Activated naive CD4-positive, alpha-beta T cell treated with anti-CD3 and anti-CD28 coated beads for 36 hours (primary cell): ENCODE results near the gene MT1E. TPM values are rescaled to one million over a fixed set of nuclear protein-coding genes. Genes with fewer than 3 reads are reported as not detected.

Experiments used
- CTCF ChIA-PET: fragments of 350-600 bp; sonication (Branson Sonifier 250); formaldehyde crosslinking; loops from one replicate; lab custom pipeline; 2021; ENCODE audit warnings: antibody characterized with exemption; lab: Charles Lee
- DNase-seq: peaks from one replicate; pipeline ENCODE4 v3.0.0-alpha.2; 2020
- H3K27ac Mint-ChIP-seq: one replicate; pipeline ENCODE4 v1.8.0; 2021; ENCODE audit warnings: mild to moderate bottlenecking, mixed read lengths
- H3K27me3 Mint-ChIP-seq: one replicate; pipeline ENCODE4 v1.8.0; 2021; ENCODE audit warnings: low read depth, mixed read lengths
- H3K36me3 Mint-ChIP-seq: one replicate; pipeline ENCODE4 v1.8.0; 2021; ENCODE audit warnings: low read depth, mixed read lengths
- H3K4me1 Mint-ChIP-seq: one replicate; pipeline ENCODE4 v1.8.0; 2021; ENCODE audit warnings: low read depth, mixed read lengths
- H3K4me3 Mint-ChIP-seq: one replicate; pipeline ENCODE4 v1.8.0; 2021; ENCODE audit warnings: mild to moderate bottlenecking, moderate library complexity, mixed read lengths
- H3K9me3 Mint-ChIP-seq: one replicate; pipeline ENCODE4 v1.8.0; 2021; ENCODE audit warnings: mixed read lengths
- intact Hi-C: fragments of 100-400 bp; cut with micrococcal nuclease; formaldehyde crosslinking; loops from one replicate; pipeline ENCODE4 v1.15.1; 2023
- total RNA-seq, 2 experiments: library from RNA; stranded (reverse); gene quantifications; one replicate each; pipeline ENCODE4 v1.2.3, GENCODE V29; 2021

The MT1E gene
- total RNA-seq, 2 experiments from 2014 or later, result 12.2 to 12.4 TPM

DNA sequence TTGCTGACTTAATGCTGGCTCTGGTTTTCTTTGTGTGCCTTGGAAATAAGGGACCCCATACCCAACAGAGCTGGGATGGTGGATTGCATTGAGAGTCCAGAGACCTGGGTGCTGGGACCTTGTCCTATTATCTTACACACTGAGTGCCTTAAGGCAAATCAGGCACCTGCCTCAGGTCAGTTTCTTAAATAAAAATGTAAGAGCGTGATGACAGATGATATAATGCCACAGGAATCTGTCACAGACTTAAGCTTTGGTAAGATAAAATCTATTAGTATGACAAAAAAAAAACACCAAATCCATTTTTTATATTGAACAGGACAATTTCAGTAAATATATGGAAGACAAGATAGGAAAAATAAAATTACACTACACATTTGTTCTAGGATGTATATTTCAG lies 14.5 kb downstream of the MT1E start:
- Mint-ChIP-seq H3K4me3 (no peak overlapping the region), H3K27me3 (peaks cover 60% of the 10 kb centered on the region), H3K36me3 (no peaks in the 10 kb centered on the region), H3K9me3 (no peaks in the 10 kb centered on the region), H3K4me1 (peaks cover 37% of the 10 kb centered on the region), H3K27ac (no peak overlapping the region)
- no peak for DNase-seq
- CTCF ChIA-PET, result interaction anchor here (1.1 kb wide), 1 partner anchor 39 kb away, joined by 4 read pairs; no protein-coding TSS in a partner anchor
- intact Hi-C loops, result no loop called here

DNA sequence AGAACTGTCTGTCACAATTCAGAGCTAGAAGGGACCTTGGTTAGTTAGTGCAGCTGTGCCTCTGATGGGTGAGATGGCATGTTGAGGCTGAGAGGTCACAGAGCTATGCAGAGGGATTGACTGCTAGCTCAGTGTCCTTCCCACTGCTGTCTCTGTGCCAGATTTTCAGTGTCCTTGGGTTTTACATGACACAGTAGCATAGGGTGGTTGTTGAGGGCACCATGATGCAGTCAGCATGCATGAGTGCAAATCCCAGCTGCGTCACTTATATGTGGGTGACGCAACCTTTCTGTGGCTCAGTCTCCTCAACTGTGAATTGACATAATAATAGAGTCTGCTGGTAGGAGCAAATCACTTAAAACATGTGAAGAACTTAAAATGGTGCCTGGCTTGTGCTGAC lies 15.6 kb downstream of the MT1E start:
- intact Hi-C loops, result no loop called here
- CTCF ChIA-PET, result no interaction called here
- Mint-ChIP-seq H3K9me3 (no peaks in the 10 kb centered on the region), H3K4me3 (no peak overlapping the region), H3K27ac (no peak overlapping the region), H3K27me3 (peaks cover 53% of the 10 kb centered on the region), H3K36me3 (no peaks in the 10 kb centered on the region), H3K4me1 (peaks cover 30% of the 10 kb centered on the region)
- DNase-seq, result no peak

DNA sequence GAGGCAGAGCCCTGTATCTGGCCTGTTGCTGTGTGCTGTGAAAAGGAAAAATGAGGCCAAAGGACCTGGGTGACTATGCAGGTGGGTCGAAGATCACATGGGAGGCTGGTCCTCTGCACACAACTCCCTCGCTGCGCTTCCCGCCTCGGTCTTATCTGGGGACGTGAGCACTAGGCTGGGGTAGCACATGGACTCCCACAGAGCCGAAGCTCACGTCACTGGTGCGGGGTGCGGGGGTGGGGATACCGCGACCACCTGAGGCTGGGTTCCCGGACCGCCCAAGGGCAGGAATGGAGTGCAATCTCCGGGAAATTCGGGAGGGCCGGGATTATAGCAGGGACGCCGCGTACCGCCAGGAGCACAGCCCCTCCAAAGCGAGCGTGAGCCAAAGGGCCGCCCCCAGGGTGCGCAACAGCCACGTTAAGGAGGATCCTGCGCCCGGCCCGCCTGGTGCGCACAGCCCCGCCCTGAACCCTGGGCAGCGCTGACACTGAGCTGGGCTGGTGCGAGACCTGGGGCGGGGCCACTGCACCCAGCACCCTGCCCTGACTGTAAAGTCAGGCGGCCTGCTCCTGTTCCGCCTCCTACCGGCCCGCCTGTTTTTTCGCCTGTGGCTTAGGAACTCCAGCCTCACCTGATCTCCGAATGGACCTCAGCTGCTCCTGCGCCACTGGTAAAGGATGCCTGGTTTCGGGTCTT lies 17.6 kb downstream of the MT1E start:
- Mint-ChIP-seq H3K36me3 (no peaks in the 10 kb centered on the region), H3K4me1 (peaks cover 21% of the 10 kb centered on the region), H3K9me3 (no peaks in the 10 kb centered on the region), H3K27me3 (peaks cover 40% of the 10 kb centered on the region), H3K4me3 (peak overlapping the region; percentile 46), H3K27ac (peak overlapping the region; percentile 9)
- peak; percentile 87 for DNase-seq
- CTCF ChIA-PET, result interaction anchor here (0.5 to 1.7 kb wide), 17 partner anchors 13 to 130 kb away, joined by 3 to 7 read pairs (median 5); partner anchors contain the start of gene MT4
- intact Hi-C loops, result loop anchor here (1.0 to 2.0 kb wide), 8 partner anchors 14 to 128 kb away; partner anchors contain the start of genes MT1E, MT1F, MT1X and MT2A

DNA sequence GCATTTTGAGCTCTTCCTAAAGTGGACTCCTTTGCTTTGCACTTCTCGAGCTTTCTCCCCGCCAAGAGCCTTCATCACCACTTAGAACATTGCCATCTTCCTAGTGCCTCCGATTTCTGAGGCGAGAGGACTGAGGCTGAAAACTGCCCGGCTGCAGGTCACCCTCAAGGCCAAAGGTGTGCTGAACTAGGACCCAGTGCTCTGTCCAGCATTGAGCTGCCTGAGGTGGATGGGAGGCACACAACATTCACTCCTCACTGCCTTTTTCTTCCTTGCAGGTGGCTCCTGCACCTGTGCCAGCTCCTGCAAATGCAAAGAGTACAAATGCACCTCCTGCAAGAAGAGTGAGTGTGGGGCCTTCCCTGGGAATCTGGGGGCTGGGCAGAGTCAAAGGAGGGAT lies 18.3 kb downstream of the MT1E start:
- Mint-ChIP-seq H3K9me3 (no peaks in the 10 kb centered on the region), H3K27ac (peak overlapping the region; percentile 9), H3K4me1 (peaks cover 18% of the 10 kb centered on the region), H3K36me3 (no peaks in the 10 kb centered on the region), H3K4me3 (peak overlapping the region; percentile 46), H3K27me3 (peaks cover 42% of the 10 kb centered on the region)
- DNase-seq, result no peak
- CTCF ChIA-PET, result interaction anchor here (0.5 to 1.7 kb wide), 17 partner anchors 13 to 130 kb away, joined by 3 to 7 read pairs (median 5); partner anchors contain the start of gene MT4
- intact Hi-C loops, result loop anchor here (1.0 to 2.0 kb wide), 8 partner anchors 13 to 129 kb away; partner anchors contain the start of genes MT1E, MT1F, MT1X and MT2A

GRCh38 chr16:56645311-56645710 lies 19.7 kb downstream of the MT1E start:
- DNase-seq, result no peak
- intact Hi-C loops, result no loop called here
- Mint-ChIP-seq H3K9me3 (no peaks in the 10 kb centered on the region), H3K4me1 (peaks cover 18% of the 10 kb centered on the region), H3K36me3 (no peaks in the 10 kb centered on the region), H3K27me3 (peaks cover 33% of the 10 kb centered on the region), H3K27ac (no peak overlapping the region), H3K4me3 (no peak overlapping the region)
- CTCF ChIA-PET, result interaction anchor here (1.0 kb wide), 1 partner anchor 69 kb away, joined by 3 read pairs; no protein-coding TSS in a partner anchor

GRCh38 chr16:56645838-56646237 lies 20.3 kb downstream of the MT1E start:
- Mint-ChIP-seq H3K36me3 (no peaks in the 10 kb centered on the region), H3K4me3 (no peak overlapping the region), H3K27me3 (peaks cover 28% of the 10 kb centered on the region), H3K27ac (no peak overlapping the region), H3K9me3 (no peaks in the 10 kb centered on the region), H3K4me1 (peaks cover 18% of the 10 kb centered on the region)
- no peak for DNase-seq
- intact Hi-C loops, result no loop called here
- CTCF ChIA-PET, result interaction anchor here (0.9 kb wide), 1 partner anchor 56 kb away, joined by 5 read pairs; no protein-coding TSS in a partner anchor

DNA sequence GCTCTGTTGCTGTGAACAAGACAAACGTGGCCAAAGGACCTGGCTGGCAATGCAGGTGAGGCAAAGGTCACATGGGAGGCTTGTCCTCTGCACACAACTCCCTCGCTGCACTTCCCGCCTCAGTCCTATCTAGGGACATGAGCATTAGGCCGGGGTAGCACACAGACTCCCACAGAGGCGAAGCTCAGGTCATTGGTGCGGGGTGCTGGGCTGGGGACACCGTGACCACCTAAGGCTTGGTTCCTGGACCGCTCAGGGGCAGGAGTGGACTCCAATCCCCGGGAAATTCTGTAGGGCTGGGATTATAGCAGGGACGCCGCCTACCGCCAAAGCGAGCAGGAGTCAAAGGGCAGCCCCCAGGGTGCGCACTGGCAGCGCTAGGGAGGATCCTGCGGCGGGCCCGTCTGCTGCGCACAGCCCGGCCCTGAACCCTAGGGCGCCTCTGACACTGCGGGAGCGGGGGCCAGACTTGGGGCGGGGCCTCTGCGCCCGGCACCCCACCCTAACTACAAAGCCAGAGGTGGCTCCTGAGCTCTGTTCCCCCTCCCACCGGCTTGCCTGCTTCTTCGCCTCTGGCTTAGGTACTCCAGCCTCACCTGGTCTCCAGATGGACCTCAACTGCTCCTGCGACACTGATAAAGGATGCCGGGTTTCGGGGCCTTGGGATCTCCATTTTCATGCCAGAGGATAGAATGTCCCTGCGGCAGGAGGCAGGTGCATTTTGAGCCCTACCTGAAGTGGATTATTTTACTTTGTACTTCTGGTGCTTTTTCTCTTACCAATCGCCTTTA lies 22.3 kb downstream of the MT1E start:
- Mint-ChIP-seq H3K36me3 (no peaks in the 10 kb centered on the region), H3K4me1 (peaks cover 14% of the 10 kb centered on the region), H3K4me3 (no peak overlapping the region), H3K27me3 (peaks cover 21% of the 10 kb centered on the region), H3K9me3 (no peaks in the 10 kb centered on the region), H3K27ac (no peak overlapping the region)
- intact Hi-C loops, result no loop called here
- no peak for DNase-seq
- CTCF ChIA-PET, result interaction anchor here (0.5 kb wide), 1 partner anchor 38 kb away, joined by 3 read pairs; no protein-coding TSS in a partner anchor

DNA sequence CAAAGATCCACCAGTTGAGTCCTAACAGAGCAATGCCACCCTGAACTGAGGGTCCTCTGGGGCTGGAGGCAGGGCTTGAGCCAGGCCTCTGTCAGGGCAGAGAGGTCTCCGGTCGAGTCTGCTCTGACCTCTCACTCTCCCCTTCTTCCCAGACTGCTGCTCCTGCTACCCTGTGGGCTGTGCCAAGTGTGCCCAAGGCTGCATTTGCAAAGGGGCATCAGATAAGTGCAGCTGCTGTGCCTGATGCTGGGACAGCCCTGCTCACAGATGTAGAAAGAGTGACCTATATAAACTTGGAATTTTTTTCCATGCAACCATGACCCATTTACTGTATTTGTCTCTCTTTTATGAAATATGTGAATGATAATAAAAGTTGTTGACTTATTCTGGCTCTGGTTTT lies 23.7 kb downstream of the MT1E start:
- no peak overlapping the region for H3K4me3 Mint-ChIP-seq
- no peaks in the 10 kb centered on the region for H3K36me3 Mint-ChIP-seq
- intact Hi-C loops, result no loop called here
- CTCF ChIA-PET, result interaction anchor here (0.9 kb wide), 1 partner anchor 75 kb away, joined by 3 read pairs; no protein-coding TSS in a partner anchor
- H3K27ac Mint-ChIP-seq, result no peak overlapping the region
- peaks cover 20% of the 10 kb centered on the region for H3K27me3 Mint-ChIP-seq
- no peaks in the 10 kb centered on the region for H3K9me3 Mint-ChIP-seq
- DNase-seq, result no peak
- peaks cover 1% of the 10 kb centered on the region for H3K4me1 Mint-ChIP-seq

DNA sequence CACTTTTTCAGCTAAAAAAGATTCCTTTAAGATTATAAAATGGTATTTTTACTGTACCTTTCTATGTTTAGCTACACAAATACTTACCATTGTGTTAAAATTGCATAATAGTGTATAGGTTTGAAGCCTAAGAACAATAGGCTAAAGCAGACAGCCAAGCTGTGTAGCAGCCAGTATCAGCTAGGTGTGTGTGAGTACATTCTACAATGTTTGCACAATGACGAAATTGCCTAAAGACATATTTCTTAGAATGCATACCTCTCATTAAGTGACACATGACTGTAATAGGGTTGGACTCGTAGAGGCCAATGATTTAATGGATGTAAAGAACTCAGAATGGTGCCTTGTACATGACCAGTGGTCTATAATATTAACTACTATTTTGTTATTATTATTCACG lies 24.2 kb downstream of the MT1E start:
- no peaks in the 10 kb centered on the region for H3K4me1 Mint-ChIP-seq
- no peak for DNase-seq
- CTCF ChIA-PET, result no interaction called here
- H3K27me3 Mint-ChIP-seq, result peaks cover 20% of the 10 kb centered on the region
- H3K36me3 Mint-ChIP-seq, result no peaks in the 10 kb centered on the region
- no peak overlapping the region for H3K4me3 Mint-ChIP-seq
- H3K27ac Mint-ChIP-seq, result no peak overlapping the region
- intact Hi-C loops, result no loop called here
- no peaks in the 10 kb centered on the region for H3K9me3 Mint-ChIP-seq

DNA sequence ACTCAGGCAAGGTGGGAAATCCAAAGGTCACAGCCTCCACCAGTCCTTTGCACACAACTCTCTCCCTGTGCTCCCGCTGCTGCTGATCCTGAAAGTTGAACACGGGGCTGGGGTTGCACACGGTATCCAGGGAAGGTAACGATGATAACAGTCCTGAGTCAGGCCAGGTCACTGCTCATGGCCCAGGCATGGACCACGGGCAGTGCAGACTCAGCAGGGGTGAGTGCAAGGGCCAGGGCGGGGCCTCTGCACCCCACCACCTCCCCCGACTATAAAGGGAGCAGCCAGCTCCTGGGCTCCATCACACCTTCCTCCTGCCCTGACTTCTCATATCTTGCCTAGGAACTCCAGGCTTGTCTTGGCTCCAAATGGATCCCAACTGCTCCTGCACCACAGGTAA lies 26.0 kb downstream of the MT1E start, which contains the start of gene MT1B:
Gene MT1B, plus strand, starts transcription at position 301 of the 400 bp plus-strand sequence. Its CDS starts 68 bp downstream, at position 369.
- H3K4me3 Mint-ChIP-seq, result no peak within 1 kb of the TSS
- no peaks in the 10 kb centered on the region for H3K36me3 Mint-ChIP-seq
- H3K27me3 Mint-ChIP-seq, result peaks cover 20% of the 10 kb centered on the region
- intact Hi-C loops, result no loop called here
- CTCF ChIA-PET, result no interaction called here
- DNase-seq, result no peak
- H3K9me3 Mint-ChIP-seq, result no peaks in the 10 kb centered on the region
- H3K4me1 Mint-ChIP-seq, result no peaks in the 10 kb centered on the region
- H3K27ac Mint-ChIP-seq, result no peak within 1 kb of the TSS

GRCh38 chr16:56652600-56652999 lies 27.0 kb downstream of the MT1E start:
- Mint-ChIP-seq H3K4me1 (peaks cover 3% of the 10 kb centered on the region), H3K36me3 (no peaks in the 10 kb centered on the region)

GRCh38 chr16:56653218-56653617 lies 27.6 kb downstream of the MT1E start:
- intact Hi-C loops, result no loop called here

More at GRCh38 chr16:56652600-56652999, 27.0 kb downstream of the MT1E start:
- DNase-seq, result no peak
- CTCF ChIA-PET, result interaction anchor here (0.6 to 1.1 kb wide), 2 partner anchors 21 to 75 kb away, joined by 3 read pairs; no protein-coding TSS in a partner anchor
- Mint-ChIP-seq H3K4me3 (no peak overlapping the region), H3K9me3 (no peaks in the 10 kb centered on the region), H3K27ac (no peak overlapping the region), H3K27me3 (peaks cover 16% of the 10 kb centered on the region)
- intact Hi-C loops, result no loop called here

More at GRCh38 chr16:56653218-56653617, 27.6 kb downstream of the MT1E start:
- Mint-ChIP-seq H3K4me3 (no peak overlapping the region), H3K4me1 (peaks cover 8% of the 10 kb centered on the region), H3K27ac (no peak overlapping the region), H3K36me3 (no peaks in the 10 kb centered on the region), H3K27me3 (peaks cover 13% of the 10 kb centered on the region), H3K9me3 (no peaks in the 10 kb centered on the region)
- CTCF ChIA-PET, result interaction anchor here (0.6 to 1.1 kb wide), 2 partner anchors 20 to 76 kb away, joined by 3 read pairs; no protein-coding TSS in a partner anchor
- no peak for DNase-seq
